ENCODE results near the gene ARHGAP35.
A peak's percentile ranks its signal among the peaks of the same experiment; 100 is the strongest.

ARHGAP35 gene

DNA sequence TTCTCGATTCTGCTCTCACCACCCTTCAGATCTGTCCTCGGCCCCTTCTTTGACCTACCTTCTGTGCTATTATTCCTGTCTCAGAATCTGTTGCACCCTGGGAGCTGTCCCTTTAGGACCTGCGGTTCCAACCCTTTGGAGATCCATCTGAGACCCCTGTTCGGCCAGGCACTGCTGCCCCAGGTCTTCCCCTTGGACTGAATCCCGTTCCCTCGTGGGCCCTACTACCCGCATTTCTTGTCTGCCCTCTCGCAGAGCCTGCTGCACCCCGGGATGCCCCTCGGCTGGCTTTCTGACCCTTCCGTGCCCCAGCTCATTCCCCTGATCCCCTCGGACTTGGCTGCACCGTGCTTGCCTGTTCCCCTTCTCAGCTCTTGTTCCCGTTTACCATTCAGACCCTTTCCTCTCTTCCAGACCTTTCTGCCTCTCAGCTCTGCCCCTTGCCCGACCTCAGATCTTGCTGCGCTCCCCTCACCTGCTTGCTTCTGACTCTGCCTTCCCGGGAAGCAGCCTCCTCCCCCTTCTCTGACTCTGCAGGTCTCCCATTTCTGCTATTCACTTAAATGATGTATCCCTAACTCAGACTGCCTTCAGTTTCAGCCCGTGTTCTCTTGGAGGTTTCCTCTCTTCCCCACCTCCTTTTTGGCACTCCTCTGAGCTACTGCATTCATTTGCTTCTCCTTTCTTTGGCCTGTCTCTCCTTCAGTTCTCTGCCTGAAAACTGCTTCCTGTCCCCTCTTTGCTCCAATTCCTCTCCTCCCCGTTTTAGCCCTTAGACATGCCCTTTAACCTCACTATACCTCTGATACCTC, 1.1 kb downstream of the ARHGAP35 start:
- TF ChIP-seq, protein P1, sequence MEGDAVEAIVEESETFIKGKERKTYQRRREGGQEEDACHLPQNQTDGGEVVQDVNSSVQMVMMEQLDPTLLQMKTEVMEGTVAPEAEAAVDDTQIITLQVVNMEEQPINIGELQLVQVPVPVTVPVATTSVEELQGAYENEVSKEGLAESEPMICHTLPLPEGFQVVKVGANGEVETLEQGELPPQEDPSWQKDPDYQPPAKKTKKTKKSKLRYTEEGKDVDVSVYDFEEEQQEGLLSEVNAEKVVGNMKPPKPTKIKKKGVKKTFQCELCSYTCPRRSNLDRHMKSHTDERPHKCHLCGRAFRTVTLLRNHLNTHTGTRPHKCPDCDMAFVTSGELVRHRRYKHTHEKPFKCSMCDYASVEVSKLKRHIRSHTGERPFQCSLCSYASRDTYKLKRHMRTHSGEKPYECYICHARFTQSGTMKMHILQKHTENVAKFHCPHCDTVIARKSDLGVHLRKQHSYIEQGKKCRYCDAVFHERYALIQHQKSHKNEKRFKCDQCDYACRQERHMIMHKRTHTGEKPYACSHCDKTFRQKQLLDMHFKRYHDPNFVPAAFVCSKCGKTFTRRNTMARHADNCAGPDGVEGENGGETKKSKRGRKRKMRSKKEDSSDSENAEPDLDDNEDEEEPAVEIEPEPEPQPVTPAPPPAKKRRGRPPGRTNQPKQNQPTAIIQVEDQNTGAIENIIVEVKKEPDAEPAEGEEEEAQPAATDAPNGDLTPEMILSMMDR (IDR thresholded peaks at IDR 0.05; ENCODE audit: control insufficient read depth, insufficient read depth, low read depth, low read length, missing control alignments), result no peak
- peak overlapping the region; percentile 82 for H3K4me3 ChIP-seq (ENCODE audit: control insufficient read depth, low read depth, low read length)
- no peak for DNase-seq (ENCODE audit: low read depth)

DNA sequence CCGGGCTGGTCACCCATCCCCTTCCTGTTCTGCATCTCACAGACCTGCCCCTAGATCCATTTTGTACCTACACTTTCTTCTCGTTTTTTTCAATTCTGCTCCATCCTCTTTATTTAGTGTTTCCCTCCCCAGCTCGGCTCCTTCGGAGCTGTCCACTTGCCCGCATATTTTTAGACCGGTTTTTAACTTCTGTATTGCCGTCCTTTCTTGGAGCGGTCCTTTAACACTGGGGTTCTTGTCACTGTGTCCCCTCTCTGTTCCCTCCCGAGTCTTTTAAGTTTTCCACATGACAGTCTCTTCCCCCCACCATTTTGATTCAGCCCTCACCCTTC, 1.7 kb downstream of the ARHGAP35 start:
- no peak for DNase-seq (ENCODE audit: low read depth)
- H3K4me3 ChIP-seq (ENCODE audit: control insufficient read depth, low read depth, low read length), result peak overlapping the region; percentile 82
- TF ChIP-seq, protein P1 (IDR thresholded peaks at IDR 0.05; ENCODE audit: control insufficient read depth, insufficient read depth, low read depth, low read length, missing control alignments), result no peak

DNA sequence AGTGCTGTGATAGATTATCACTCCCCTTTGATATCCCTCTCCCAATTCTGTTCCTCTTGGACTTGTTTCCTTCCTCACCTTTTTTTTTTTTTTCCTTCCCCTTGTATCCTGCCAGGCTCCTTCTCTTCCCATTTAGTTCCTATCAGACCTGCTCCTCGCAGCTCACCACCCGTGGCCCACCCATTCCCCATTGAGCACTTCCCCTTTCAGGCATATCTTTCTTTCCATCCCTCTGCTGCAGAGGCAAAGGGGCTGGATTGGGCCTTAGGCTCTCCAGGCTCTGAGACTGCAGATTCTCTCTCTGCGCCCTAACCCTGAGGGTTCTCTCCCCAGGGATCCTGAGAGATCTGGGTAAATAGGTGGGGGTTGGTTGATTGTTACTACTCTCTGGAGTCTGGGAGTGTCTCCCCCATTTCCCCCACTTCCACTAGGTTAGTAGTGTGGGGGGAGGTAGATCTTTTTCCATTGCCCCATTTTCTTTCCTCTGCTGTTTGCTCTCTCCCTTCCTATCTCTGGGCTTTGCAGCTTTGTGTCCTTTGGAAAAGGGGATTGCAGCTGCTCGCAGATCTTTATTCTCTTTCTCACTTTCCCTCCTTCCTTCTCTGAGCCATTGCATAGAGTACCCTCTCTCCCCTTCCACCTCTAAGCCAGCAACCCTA, 2.3 kb downstream of the ARHGAP35 start:
- TF ChIP-seq, protein P1 (IDR thresholded peaks at IDR 0.05; ENCODE audit: control insufficient read depth, insufficient read depth, low read depth, low read length, missing control alignments), result no peak
- DNase-seq (ENCODE audit: low read depth), result no peak
- peak overlapping the region; percentile 82 for H3K4me3 ChIP-seq (ENCODE audit: control insufficient read depth, low read depth, low read length)

DNA sequence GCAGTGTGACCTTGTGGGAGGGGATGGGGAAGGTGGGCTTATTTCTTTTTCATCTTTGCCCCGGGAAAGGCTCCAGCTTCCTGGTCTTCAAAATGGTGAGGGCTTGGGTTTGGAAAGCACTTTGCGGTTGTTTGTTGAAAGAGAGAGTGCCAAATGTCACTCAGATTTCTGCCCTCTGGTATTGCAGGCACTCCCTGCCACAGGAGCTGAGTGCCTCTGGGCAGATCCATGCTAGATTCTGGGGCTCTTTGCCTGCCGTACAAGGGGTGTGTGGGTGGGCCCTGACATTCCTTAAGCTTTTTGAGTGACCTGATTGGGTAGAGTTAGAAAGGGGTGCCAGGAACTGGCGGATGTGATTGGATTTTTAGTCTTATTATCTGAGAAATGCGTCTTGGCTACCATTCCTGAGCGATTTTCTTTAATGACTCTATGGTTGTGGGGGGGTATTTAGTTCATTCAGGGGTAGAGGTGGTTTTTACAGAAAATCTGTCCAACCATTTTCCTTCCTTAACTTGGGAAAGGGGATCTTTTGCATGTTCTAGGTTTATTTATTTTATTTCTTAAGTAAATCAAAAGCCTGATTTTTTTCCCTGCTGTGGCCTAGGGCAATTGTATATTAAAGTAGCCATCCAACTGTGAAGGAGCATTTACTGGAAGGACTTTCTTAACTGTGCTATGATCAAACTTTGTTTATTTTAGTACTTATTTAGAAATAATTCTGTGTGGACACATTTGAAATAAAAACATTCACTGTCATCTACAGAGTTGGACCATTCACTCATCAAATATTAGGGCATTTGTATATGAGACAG, 3.2 kb downstream of the ARHGAP35 start:
- TF ChIP-seq, protein P1 (IDR thresholded peaks at IDR 0.05; ENCODE audit: control insufficient read depth, insufficient read depth, low read depth, low read length, missing control alignments), result no peak
- peak overlapping the region; percentile 82 for H3K4me3 ChIP-seq (ENCODE audit: control insufficient read depth, low read depth, low read length)
- DNase-seq (ENCODE audit: low read depth), result no peak

DNA sequence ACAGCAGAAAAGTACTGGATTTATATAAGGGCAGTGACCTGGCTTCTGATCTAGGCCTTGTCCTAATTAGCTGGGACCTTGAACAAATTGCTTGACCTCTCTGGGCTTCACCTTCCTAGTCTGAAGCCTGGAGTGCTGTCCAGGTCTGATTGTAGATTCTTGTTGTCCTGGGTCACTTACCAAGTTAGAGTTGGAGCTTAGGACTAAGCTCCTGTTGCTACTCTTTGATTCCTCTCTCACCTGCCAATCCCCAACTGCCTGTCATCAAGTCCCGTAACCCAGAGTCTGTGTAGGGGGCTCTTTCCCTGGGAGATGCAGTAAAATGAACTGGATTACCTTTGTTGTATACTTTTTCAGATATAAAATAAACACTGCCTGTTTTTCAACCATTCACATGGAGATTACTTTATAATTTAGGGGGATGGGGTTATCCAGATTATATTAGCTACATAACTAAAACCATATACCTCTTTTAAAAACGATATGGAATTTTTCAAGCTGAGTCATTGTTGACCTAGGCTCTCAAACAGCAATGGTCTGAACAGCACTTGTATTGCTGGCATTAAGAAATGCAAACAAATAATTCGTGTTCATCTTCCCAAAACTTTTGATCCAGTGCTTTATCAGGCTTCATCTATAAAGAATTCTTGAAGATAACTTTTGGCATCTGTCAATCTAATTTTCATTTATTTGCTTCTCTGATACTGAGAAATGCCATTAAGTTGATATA, 5.8 kb downstream of the ARHGAP35 start:
- no peak for DNase-seq (ENCODE audit: low read depth)
- TF ChIP-seq, protein P1 (IDR thresholded peaks at IDR 0.05; ENCODE audit: control insufficient read depth, insufficient read depth, low read depth, low read length, missing control alignments), result no peak
- H3K4me3 ChIP-seq (ENCODE audit: control insufficient read depth, low read depth, low read length), result no peak overlapping the region

DNA sequence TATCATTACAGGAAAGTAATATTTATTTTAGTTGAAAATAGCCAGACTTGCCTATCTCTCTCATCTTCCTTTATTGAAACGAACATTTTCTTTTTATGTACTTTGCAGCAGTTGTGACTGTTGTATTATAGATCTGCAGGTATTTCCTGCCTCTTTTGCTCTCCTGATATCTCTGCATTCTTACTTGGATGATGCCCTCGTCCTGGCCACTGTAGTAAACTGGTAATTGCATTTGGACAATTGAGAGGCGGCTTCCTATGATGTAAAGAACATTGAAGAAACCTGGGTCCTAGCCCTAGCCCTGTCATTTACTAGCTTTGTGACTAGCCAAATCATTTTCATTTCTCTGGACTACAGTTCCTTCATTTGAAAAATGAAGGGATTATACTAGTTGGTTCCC, 6.4 kb downstream of the ARHGAP35 start:
- H3K4me3 ChIP-seq (ENCODE audit: control insufficient read depth, low read depth, low read length), result no peak overlapping the region
- DNase-seq (ENCODE audit: low read depth), result no peak
- TF ChIP-seq, protein P1 (IDR thresholded peaks at IDR 0.05; ENCODE audit: control insufficient read depth, insufficient read depth, low read depth, low read length, missing control alignments), result no peak
